ENCODE results near the gene FRMPD4. TPM values are rescaled to one million over a fixed set of nuclear protein-coding genes. Genes with fewer than 3 reads are reported as not detected.

Gene FRMPD4
- total RNA-seq, 5 donors from 2014 or later (not counting 1 experiment from before 2014, with no cell fraction given): not detected

DNA sequence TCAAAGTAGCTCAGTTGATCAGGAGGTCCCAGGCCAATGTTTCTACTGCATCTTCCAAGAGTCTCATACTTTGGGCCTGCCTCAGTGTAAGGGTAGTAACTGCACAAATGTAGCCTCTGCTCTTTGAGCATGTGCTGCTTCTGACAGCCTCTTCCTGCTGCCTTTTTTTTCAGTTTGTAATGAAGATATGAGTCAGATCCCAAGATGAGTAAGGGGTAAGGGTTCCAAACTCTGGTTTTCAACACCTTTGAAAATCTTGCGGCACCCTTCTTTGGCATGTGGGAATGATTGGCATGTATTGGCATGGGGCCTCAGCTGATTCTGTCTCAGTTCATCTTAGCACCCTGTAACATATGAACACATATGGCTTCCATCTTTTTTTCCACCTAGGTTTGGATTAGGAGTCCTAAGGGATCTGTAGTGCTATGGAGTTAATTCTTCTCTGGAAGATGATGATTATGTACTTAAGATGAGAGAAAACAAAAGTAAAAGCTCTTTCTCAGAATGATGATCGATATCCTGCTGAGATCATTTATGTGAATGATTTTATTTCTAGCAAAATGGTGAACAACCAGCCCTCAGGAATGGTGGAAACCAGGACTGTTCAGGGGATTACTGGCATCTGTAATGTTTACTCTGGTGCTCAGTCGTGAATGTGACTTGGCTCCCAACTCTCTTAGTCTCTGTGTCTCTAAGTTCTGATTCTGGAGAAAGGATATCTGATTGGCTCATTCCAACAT, 534.3 kb downstream of the FRMPD4 start:
- Mint-ChIP-seq H3K9me3 (peaks cover 0 to 4% (median 0%) of the 10 kb centered on the region in 3 donors), H3K4me1 (no peaks in the 10 kb centered on the region), H3K27me3 (peaks cover 0 to 30% of the 10 kb centered on the region in 2 donors), H3K27ac (no peak overlapping the region), H3K36me3 (no peaks in the 10 kb centered on the region), H3K4me3 (no peak overlapping the region)
- Histone ChIP-seq H3K27me3 (replicated peaks in 1 of 2; ENCODE audit: control insufficient read depth in 2 of 2, extremely low read depth in 1 of 2, insufficient read depth in 2 of 2, low read length in 1 of 2) (no peaks in the 10 kb centered on the region), H3K27ac (ENCODE audit: low read length) (no peak overlapping the region), H3K36me3 (ENCODE audit: control insufficient read depth in 2 of 2, extremely low read depth in 1 of 2, insufficient read depth in 1 of 2, low read length in 1 of 2) (no peaks in the 10 kb centered on the region), H3K9me3 (no peaks in the 10 kb centered on the region), H3K4me1 (ENCODE audit: control insufficient read depth in 1 of 2, extremely low read depth in 1 of 2, insufficient read depth in 2 of 2, low read length in 2 of 2) (no peaks in the 10 kb centered on the region), H3K4me3 (ENCODE audit: control insufficient read depth in 1 of 2, extremely low read depth in 1 of 2, low read length in 1 of 2) (no peak overlapping the region)
- DNase-seq: no peak
- ChIA-PET CTCF (no interaction called here), POLR2A (no interaction called here)
- 48% methylated on average over 2 of the region's 3 CpGs for WGBS (ENCODE audit: insufficient coverage)
- ATAC-seq (replicated peaks in 1 of 4): no peak

DNA sequence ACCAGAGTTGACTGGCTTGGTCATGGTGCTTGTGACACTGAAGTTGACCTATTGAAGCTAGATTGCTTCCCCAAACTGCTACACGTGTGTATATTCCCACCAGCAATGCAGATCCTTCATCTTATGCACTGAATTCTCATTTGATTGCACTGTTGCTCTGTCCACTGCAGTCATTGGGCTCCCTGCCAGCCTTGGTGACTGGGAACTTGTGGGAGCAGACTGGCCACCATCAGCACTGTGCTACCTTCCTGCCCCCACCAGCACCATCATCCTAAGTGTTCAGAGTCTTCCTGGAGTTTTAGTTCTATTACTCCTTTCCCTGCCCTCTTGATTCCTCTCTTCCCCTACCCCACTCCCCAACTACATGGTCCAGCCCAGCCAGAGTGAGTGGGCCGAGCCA, 535.2 kb downstream of the FRMPD4 start:
- H3K27ac Mint-ChIP-seq: no peak overlapping the region

GRCh38 chrX:12679522-12679921, 541.2 kb downstream of the FRMPD4 start:
- Histone ChIP-seq H3K27me3 (replicated peaks in 1 of 2; ENCODE audit: control insufficient read depth in 2 of 2, extremely low read depth in 1 of 2, insufficient read depth in 2 of 2, low read length in 1 of 2) (peaks cover 0 to 2% of the 10 kb centered on the region in 2 experiments), H3K4me3 (ENCODE audit: control insufficient read depth in 1 of 2, extremely low read depth in 1 of 2, low read length in 1 of 2) (no peak overlapping the region), H3K4me1 (ENCODE audit: control insufficient read depth in 1 of 2, extremely low read depth in 1 of 2, insufficient read depth in 2 of 2, low read length in 2 of 2) (no peaks in the 10 kb centered on the region), H3K27ac (ENCODE audit: low read length) (no peak overlapping the region), H3K36me3 (ENCODE audit: control insufficient read depth in 2 of 2, extremely low read depth in 1 of 2, insufficient read depth in 1 of 2, low read length in 1 of 2) (no peaks in the 10 kb centered on the region), H3K9me3 (no peaks in the 10 kb centered on the region)
- ATAC-seq (replicated peaks in 1 of 4) (no peak), DNase-seq (no peak)
- POLR2A ChIA-PET: no interaction called here
- Mint-ChIP-seq H3K27ac (no peak overlapping the region), H3K27me3 (peaks cover 3 to 38% of the 10 kb centered on the region in 2 donors), H3K4me3 (no peak overlapping the region), H3K36me3 (no peaks in the 10 kb centered on the region), H3K9me3 (no peaks in the 10 kb centered on the region), H3K4me1 (no peaks in the 10 kb centered on the region)
- CTCF ChIA-PET: no interaction called here
- no CpG with 5 or more reads among the region's 1 CpG for WGBS (ENCODE audit: insufficient coverage)

More for the DNA sequence above, 535.2 kb downstream of the FRMPD4 start:
- no peak for ATAC-seq (replicated peaks in 1 of 4)
- Histone ChIP-seq H3K4me1 (ENCODE audit: control insufficient read depth in 1 of 2, extremely low read depth in 1 of 2, insufficient read depth in 2 of 2, low read length in 2 of 2) (no peaks in the 10 kb centered on the region), H3K9me3 (no peaks in the 10 kb centered on the region), H3K4me3 (ENCODE audit: control insufficient read depth in 1 of 2, extremely low read depth in 1 of 2, low read length in 1 of 2) (no peak overlapping the region), H3K36me3 (ENCODE audit: control insufficient read depth in 2 of 2, extremely low read depth in 1 of 2, insufficient read depth in 1 of 2, low read length in 1 of 2) (no peaks in the 10 kb centered on the region), H3K27me3 (replicated peaks in 1 of 2; ENCODE audit: control insufficient read depth in 2 of 2, extremely low read depth in 1 of 2, insufficient read depth in 2 of 2, low read length in 1 of 2) (no peaks in the 10 kb centered on the region), H3K27ac (ENCODE audit: low read length) (no peak overlapping the region)
- Mint-ChIP-seq H3K27me3 (peaks cover 3 to 30% of the 10 kb centered on the region in 2 donors), H3K36me3 (no peaks in the 10 kb centered on the region), H3K9me3 (peaks cover 0 to 4% (median 0%) of the 10 kb centered on the region in 3 donors), H3K4me3 (no peak overlapping the region), H3K4me1 (no peaks in the 10 kb centered on the region)
- POLR2A ChIA-PET: no interaction called here
- CTCF ChIA-PET: no interaction called here
- no peak for DNase-seq
- WGBS (ENCODE audit: insufficient coverage): 50% methylated on average over 1 of the region's 2 CpGs

- 100% methylated on average over 2 of the region's 7 CpGs for WGBS (ENCODE audit: insufficient coverage)
- DNase-seq (no peak), ATAC-seq (replicated peaks in 1 of 4) (no peak)
- H3K27me3 ChIP-seq (replicated peaks in 1 of 2; ENCODE audit: control insufficient read depth in 2 of 2, extremely low read depth in 1 of 2, insufficient read depth in 2 of 2, low read length in 1 of 2): peaks cover 0 to 2% of the 10 kb centered on the region in 2 experiments
- no peak overlapping the region for H3K27ac ChIP-seq (ENCODE audit: low read length)
- H3K27me3 Mint-ChIP-seq: peaks cover 3 to 32% of the 10 kb centered on the region in 2 donors
- no peaks in the 10 kb centered on the region for H3K36me3 ChIP-seq (ENCODE audit: control insufficient read depth in 2 of 2, extremely low read depth in 1 of 2, insufficient read depth in 1 of 2, low read length in 1 of 2)
- H3K36me3 Mint-ChIP-seq: no peaks in the 10 kb centered on the region
- no peaks in the 10 kb centered on the region for H3K4me1 Mint-ChIP-seq
- H3K4me1 ChIP-seq (ENCODE audit: control insufficient read depth in 1 of 2, extremely low read depth in 1 of 2, insufficient read depth in 2 of 2, low read length in 2 of 2): no peaks in the 10 kb centered on the region
- no peak overlapping the region for H3K4me3 ChIP-seq (ENCODE audit: control insufficient read depth in 1 of 2, extremely low read depth in 1 of 2, low read length in 1 of 2)
- H3K9me3 Mint-ChIP-seq: no peaks in the 10 kb centered on the region
- ChIA-PET CTCF (no interaction called here), POLR2A (no interaction called here)
- no peaks in the 10 kb centered on the region for H3K9me3 ChIP-seq
- H3K27ac Mint-ChIP-seq: no peak overlapping the region
- H3K4me3 Mint-ChIP-seq: no peak overlapping the region
Observed at GRCh38 chrX:12681047-12681446, 542.8 kb downstream of the FRMPD4 start.

- peaks cover 0 to 2% of the 10 kb centered on the region in 2 experiments for H3K27me3 ChIP-seq (replicated peaks in 1 of 2; ENCODE audit: control insufficient read depth in 2 of 2, extremely low read depth in 1 of 2, insufficient read depth in 2 of 2, low read length in 1 of 2)
- Mint-ChIP-seq H3K4me3 (no peak overlapping the region), H3K9me3 (no peaks in the 10 kb centered on the region), H3K36me3 (no peaks in the 10 kb centered on the region), H3K4me1 (no peaks in the 10 kb centered on the region), H3K27ac (no peak overlapping the region), H3K27me3 (peaks cover 0 to 32% of the 10 kb centered on the region in 2 donors)
- H3K9me3 ChIP-seq: no peaks in the 10 kb centered on the region
- no CpG with 5 or more reads among the region's 2 CpGs for WGBS (ENCODE audit: insufficient coverage)
- no peak overlapping the region for H3K27ac ChIP-seq (ENCODE audit: low read length)
- ChIA-PET CTCF (no interaction called here), POLR2A (no interaction called here)
- ATAC-seq (replicated peaks in 1 of 4): no peak
- DNase-seq: no peak
- no peaks in the 10 kb centered on the region for H3K36me3 ChIP-seq (ENCODE audit: control insufficient read depth in 2 of 2, extremely low read depth in 1 of 2, insufficient read depth in 1 of 2, low read length in 1 of 2)
- H3K4me3 ChIP-seq (ENCODE audit: control insufficient read depth in 1 of 2, extremely low read depth in 1 of 2, low read length in 1 of 2): no peak overlapping the region
- no peaks in the 10 kb centered on the region for H3K4me1 ChIP-seq (ENCODE audit: control insufficient read depth in 1 of 2, extremely low read depth in 1 of 2, insufficient read depth in 2 of 2, low read length in 2 of 2)
Observed at GRCh38 chrX:12685541-12685940, 547.3 kb downstream of the FRMPD4 start.

DNA sequence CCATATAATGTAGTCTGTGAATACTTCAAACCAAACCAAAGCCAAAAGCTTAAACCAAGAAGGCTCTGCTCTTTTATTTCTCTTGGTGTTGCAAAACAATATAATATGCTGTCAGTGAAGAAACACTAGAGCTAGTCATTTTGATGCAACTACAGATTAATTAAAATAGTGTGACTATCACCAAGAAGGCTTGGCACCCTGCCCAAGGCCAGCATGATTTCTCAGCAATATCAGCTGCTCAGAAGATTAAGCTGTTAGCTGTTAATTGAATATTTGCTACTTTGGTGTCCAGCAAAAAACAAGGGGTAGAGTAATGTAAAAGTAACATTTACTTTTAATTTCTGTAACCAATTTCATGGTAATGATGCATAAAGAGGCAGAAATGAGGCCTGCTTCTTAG, 548.1 kb downstream of the FRMPD4 start:
- DNase-seq (no peak), ATAC-seq (replicated peaks in 1 of 4) (no peak)
- Mint-ChIP-seq H3K27me3 (peaks cover 0 to 33% of the 10 kb centered on the region in 2 donors), H3K4me3 (no peak overlapping the region), H3K4me1 (no peaks in the 10 kb centered on the region), H3K27ac (no peak overlapping the region), H3K9me3 (no peaks in the 10 kb centered on the region), H3K36me3 (no peaks in the 10 kb centered on the region)
- no peak overlapping the region for H3K4me3 ChIP-seq (ENCODE audit: control insufficient read depth in 1 of 2, extremely low read depth in 1 of 2, low read length in 1 of 2)
- no peaks in the 10 kb centered on the region for H3K36me3 ChIP-seq (ENCODE audit: control insufficient read depth in 2 of 2, extremely low read depth in 1 of 2, insufficient read depth in 1 of 2, low read length in 1 of 2)
- no peaks in the 10 kb centered on the region for H3K9me3 ChIP-seq
- ChIA-PET POLR2A (no interaction called here), CTCF (no interaction called here)
- no peak overlapping the region for H3K27ac ChIP-seq (ENCODE audit: low read length)
- no peaks in the 10 kb centered on the region for H3K4me1 ChIP-seq (ENCODE audit: control insufficient read depth in 1 of 2, extremely low read depth in 1 of 2, insufficient read depth in 2 of 2, low read length in 2 of 2)
- H3K27me3 ChIP-seq (replicated peaks in 1 of 2; ENCODE audit: control insufficient read depth in 2 of 2, extremely low read depth in 1 of 2, insufficient read depth in 2 of 2, low read length in 1 of 2): peaks cover 0 to 2% of the 10 kb centered on the region in 2 experiments
